Neuronal stem cell (in vitro differentiated cells): ENCODE results near the gene RSPRY1.
"Not testable (repeated sequence)": the region's sequence is repeated elsewhere in the genome, so short reads cannot be mapped to it uniquely, and the experiment has no call there.

Source experiments
- DNase-seq: peaks from one replicate; pipeline ENCODE4 v3.0.0-alpha.2; 2013; ENCODE audit warnings: low spot score
- H2AFZ ChIP-seq: one replicate; pipeline ENCODE4 v1.6.1; 2013; ENCODE audit warnings: mild to moderate bottlenecking, low read length, inconsistent platforms
- H2AK5ac ChIP-seq: 2 replicates; pipeline ENCODE4 v1.6.1; 2013; ENCODE audit warnings: low read depth, mild to moderate bottlenecking, inconsistent platforms, low read length, moderate library complexity, mixed read lengths
- H2BK120ac ChIP-seq: 2 replicates; pipeline ENCODE4 v1.6.1; 2013; ENCODE audit warnings: low read depth, mild to moderate bottlenecking, inconsistent platforms, low read length, moderate library complexity, mixed read lengths
- H2BK12ac ChIP-seq: one replicate; pipeline ENCODE4 v1.6.1; 2013; ENCODE audit warnings: low read length, inconsistent platforms
- H2BK15ac ChIP-seq: 2 replicates; pipeline ENCODE4 v1.6.1; 2013; ENCODE audit warnings: mild to moderate bottlenecking, low read length, inconsistent platforms, mixed read lengths
- H2BK5ac ChIP-seq: one replicate; pipeline ENCODE4 v1.6.1; 2013; ENCODE audit warnings: inconsistent platforms, mild to moderate bottlenecking, low read length, moderate library complexity
- H3K14ac ChIP-seq: one replicate; pipeline ENCODE4 v1.6.1; 2013; ENCODE audit warnings: low read length, inconsistent platforms
- H3K18ac ChIP-seq: 2 replicates; pipeline ENCODE4 v1.6.1; 2013; ENCODE audit warnings: low read length, inconsistent platforms
- H3K23ac ChIP-seq: 2 replicates; pipeline ENCODE4 v1.6.1; 2013; ENCODE audit warnings: low read depth, mild to moderate bottlenecking, mixed read lengths, low read length, inconsistent platforms; ENCODE audit not compliant: poor library complexity
- H3K27ac ChIP-seq: replicated peaks from 3 replicates; pipeline ENCODE4 v1.5.1; 2013; ENCODE audit warnings: low read length, inconsistent platforms
- H3K27me3 ChIP-seq, 3 experiments: 2 replicates each; pipeline ENCODE4 v1.6.1; 2013; ENCODE audit warnings: low read length in 3 of 3, mild to moderate bottlenecking in 2 of 3, inconsistent platforms in 1 of 3, low read depth in 1 of 3, mixed read lengths in 1 of 3, moderate library complexity in 1 of 3; ENCODE audit not compliant: control insufficient read depth in 3 of 3, insufficient read depth in 3 of 3
- H3K36me3 ChIP-seq, 2 donors: replicated peaks in 1 of 2; 2 replicates each; pipeline ENCODE4 v1.6.1; 2013; ENCODE audit warnings: low read length in 2 of 2; ENCODE audit not compliant: control insufficient read depth in 2 of 2, insufficient read depth in 2 of 2
- H3K4ac ChIP-seq: 2 replicates; pipeline ENCODE4 v1.6.1; 2013; ENCODE audit warnings: inconsistent platforms, mild to moderate bottlenecking, low read length, moderate library complexity
- H3K4me1 ChIP-seq, 2 donors: 1 replicate in 1 of 2; 2 replicates in 1 of 2; pipeline ENCODE4 v1.6.1; 2013; ENCODE audit warnings: low read length in 2 of 2, low read depth in 1 of 2; ENCODE audit not compliant: control insufficient read depth in 2 of 2, insufficient read depth in 1 of 2
- H3K4me2 ChIP-seq: one replicate; pipeline ENCODE4 v1.6.1; 2013; ENCODE audit warnings: mild to moderate bottlenecking, low read length, inconsistent platforms; ENCODE audit not compliant: insufficient read depth, poor library complexity, severe bottlenecking
- H3K4me3 ChIP-seq, 2 donors: 2 replicates each; pipeline ENCODE4 v1.5.1; 2013; ENCODE audit warnings: low read length in 2 of 2, mild to moderate bottlenecking in 2 of 2, inconsistent platforms in 1 of 2, moderate library complexity in 1 of 2
- H3K79me1 ChIP-seq: one replicate; pipeline ENCODE4 v1.6.1; 2013; ENCODE audit warnings: low read depth, mild to moderate bottlenecking, inconsistent platforms, low read length, moderate library complexity
- H3K9ac ChIP-seq: one replicate; pipeline ENCODE4 v1.6.1; 2013; ENCODE audit warnings: mild to moderate bottlenecking, low read depth, low read length, inconsistent platforms; ENCODE audit not compliant: poor library complexity
- H3K9me3 ChIP-seq, 2 donors: replicated peaks in 1 of 2; 2 replicates each; pipeline versions ENCODE3 to v1.6.1; 2013; ENCODE audit warnings: low read length in 2 of 2, mild to moderate bottlenecking in 2 of 2, inconsistent platforms in 1 of 2, low read depth in 1 of 2, mixed read lengths in 1 of 2, moderate library complexity in 1 of 2; ENCODE audit not compliant: control insufficient read depth in 2 of 2, insufficient read depth in 1 of 2
- H4K8ac ChIP-seq: one replicate; pipeline ENCODE4 v1.6.1; 2013; ENCODE audit warnings: low read depth, mild to moderate bottlenecking, inconsistent platforms, low read length, moderate library complexity
- H4K91ac ChIP-seq: one replicate; pipeline ENCODE4 v1.6.1; 2013; ENCODE audit warnings: low read length, low read depth, mild to moderate bottlenecking, inconsistent platforms; ENCODE audit not compliant: poor library complexity
- WGBS, 2 donors: extraction: QIAGEN DNeasy Blood & Tissue Kit; methylation state at CpG; one replicate each; pipeline ENCODE4 v1.1.7; 2013; ENCODE audit warnings: missing lambda C conversion rate in 2 of 2, mixed read lengths in 1 of 2; ENCODE audit not compliant: insufficient read length in 2 of 2, insufficient replicate concordance in 1 of 2; ENCODE audit errors: extremely low coverage in 2 of 2; 5-methylcytosine and 5-hydroxymethylcytosine counted together

RSPRY1 gene

DNA sequence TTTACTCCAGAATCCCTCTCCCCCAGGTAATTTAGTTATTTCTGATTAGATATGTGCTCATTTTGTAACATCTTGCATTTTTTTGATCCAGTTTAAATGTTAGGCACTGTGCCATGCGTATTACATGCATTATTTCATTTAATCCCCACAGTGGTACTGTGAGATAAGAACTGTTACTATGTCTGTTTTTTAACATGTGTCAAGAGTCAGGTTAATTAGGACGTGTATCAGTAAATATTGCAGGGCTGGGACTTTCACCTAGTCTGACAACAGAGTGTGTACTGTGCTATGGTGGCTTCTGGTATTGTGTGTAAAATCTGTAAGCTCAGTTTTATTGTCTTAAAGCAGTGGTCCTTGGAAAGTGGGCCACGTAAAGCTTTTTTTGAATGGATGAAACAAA lies 10.6 kb downstream of the RSPRY1 start:
- H4K91ac ChIP-seq, result no peak overlapping the region
- H3K79me1 ChIP-seq, result peaks cover 2% of the 10 kb centered on the region
- H2AFZ ChIP-seq, result no peak overlapping the region
- no peak overlapping the region for H2BK5ac ChIP-seq
- H3K23ac ChIP-seq, result no peak overlapping the region
- H3K9me3 ChIP-seq, result peaks cover 0 to 18% of the 10 kb centered on the region in 2 donors
- H3K9ac ChIP-seq, result no peak overlapping the region
- no peak overlapping the region for H3K4me2 ChIP-seq
- no CpG with 5 or more reads among the region's 3 CpGs for WGBS, 2 donors
- no peak overlapping the region for H3K4me3 ChIP-seq
- no peak overlapping the region for H4K8ac ChIP-seq
- H3K4ac ChIP-seq, result no peak overlapping the region
- H3K27me3 ChIP-seq, result no peaks in the 10 kb centered on the region
- no peak overlapping the region for H3K27ac ChIP-seq
- peaks cover 0 to 33% of the 10 kb centered on the region in 2 donors for H3K36me3 ChIP-seq
- no peak overlapping the region for H3K14ac ChIP-seq
- H3K18ac ChIP-seq, result no peak overlapping the region
- no peak overlapping the region for H2AK5ac ChIP-seq
- no peak overlapping the region for H2BK12ac ChIP-seq
- H2BK120ac ChIP-seq, result no peak overlapping the region
- no peaks in the 10 kb centered on the region for H3K4me1 ChIP-seq
- H2BK15ac ChIP-seq, result no peak overlapping the region
- no peak for DNase-seq

DNA sequence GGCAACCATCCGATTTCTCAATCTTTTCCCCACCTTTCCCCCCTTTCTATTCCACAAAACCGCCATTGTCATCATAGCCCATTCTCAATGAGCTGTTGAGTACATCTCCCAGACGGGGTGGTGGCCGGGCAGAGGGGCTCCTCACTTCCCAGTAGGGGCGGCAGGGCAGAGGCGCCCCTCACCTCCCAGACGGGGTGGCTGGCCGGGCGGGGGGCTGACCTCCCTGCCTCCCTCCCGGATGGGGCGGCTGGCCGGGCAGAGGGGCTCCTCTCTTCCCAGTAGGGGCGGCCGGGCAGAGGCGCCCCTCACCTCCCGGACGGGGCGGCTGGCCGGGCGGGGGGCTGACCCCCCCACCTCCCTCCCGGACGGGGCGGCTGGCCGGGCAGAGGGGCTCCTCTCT lies 14.2 kb downstream of the RSPRY1 start:
- H3K18ac ChIP-seq, H3K14ac ChIP-seq, H3K4me2 ChIP-seq, H2AK5ac ChIP-seq, H4K91ac ChIP-seq, H2BK15ac ChIP-seq, H2BK5ac ChIP-seq, H2BK120ac ChIP-seq, H3K4me3 ChIP-seq, H4K8ac ChIP-seq, H3K27me3 ChIP-seq, H2AFZ ChIP-seq, H3K79me1 ChIP-seq, H3K4ac ChIP-seq, DNase-seq, H2BK12ac ChIP-seq, H3K27ac ChIP-seq, H3K4me1 ChIP-seq, H3K23ac ChIP-seq, H3K9ac ChIP-seq: not testable (repeated sequence)
- H3K36me3 ChIP-seq, result peaks cover 4 to 41% of the 10 kb centered on the region in 2 donors
- H3K9me3 ChIP-seq, result peaks cover 0 to 14% of the 10 kb centered on the region in 2 donors
- WGBS, 2 donors, result no CpG with 5 or more reads among the region's 24 CpGs

DNA sequence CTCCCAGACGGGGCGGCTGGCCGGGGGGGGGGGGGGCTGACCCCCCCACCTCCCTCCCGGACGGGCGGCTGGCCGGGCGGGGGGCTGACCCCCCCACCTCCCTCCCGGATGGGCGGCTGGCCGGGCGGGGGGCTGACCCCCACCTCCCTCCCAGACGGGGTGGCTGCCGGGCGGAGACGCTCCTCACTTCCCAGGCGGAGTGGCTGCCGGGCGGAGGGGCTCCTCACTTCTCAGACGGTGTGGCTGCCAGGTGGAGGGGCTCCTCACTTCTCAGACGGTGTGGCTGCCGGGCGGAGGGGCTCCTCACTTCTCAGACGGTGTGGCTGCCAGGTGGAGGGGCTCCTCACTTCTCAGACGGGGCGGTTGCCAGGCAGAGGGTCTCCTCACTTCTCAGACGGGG lies 14.8 kb downstream of the RSPRY1 start:
- H3K9ac ChIP-seq, H3K4me1 ChIP-seq, H3K4me3 ChIP-seq, H2BK12ac ChIP-seq, H3K4me2 ChIP-seq, H4K8ac ChIP-seq, H4K91ac ChIP-seq, H3K23ac ChIP-seq, H2AFZ ChIP-seq, H3K14ac ChIP-seq, DNase-seq, H2BK120ac ChIP-seq, H3K18ac ChIP-seq, H2BK15ac ChIP-seq, H3K27me3 ChIP-seq, H2AK5ac ChIP-seq, H3K27ac ChIP-seq, H3K79me1 ChIP-seq, H3K4ac ChIP-seq, H2BK5ac ChIP-seq: not testable (repeated sequence)
- peaks cover 0 to 14% of the 10 kb centered on the region in 2 donors for H3K9me3 ChIP-seq
- WGBS, 2 donors, result no CpG with 5 or more reads among the region's 27 CpGs
- peaks cover 4 to 42% of the 10 kb centered on the region in 2 donors for H3K36me3 ChIP-seq

DNA sequence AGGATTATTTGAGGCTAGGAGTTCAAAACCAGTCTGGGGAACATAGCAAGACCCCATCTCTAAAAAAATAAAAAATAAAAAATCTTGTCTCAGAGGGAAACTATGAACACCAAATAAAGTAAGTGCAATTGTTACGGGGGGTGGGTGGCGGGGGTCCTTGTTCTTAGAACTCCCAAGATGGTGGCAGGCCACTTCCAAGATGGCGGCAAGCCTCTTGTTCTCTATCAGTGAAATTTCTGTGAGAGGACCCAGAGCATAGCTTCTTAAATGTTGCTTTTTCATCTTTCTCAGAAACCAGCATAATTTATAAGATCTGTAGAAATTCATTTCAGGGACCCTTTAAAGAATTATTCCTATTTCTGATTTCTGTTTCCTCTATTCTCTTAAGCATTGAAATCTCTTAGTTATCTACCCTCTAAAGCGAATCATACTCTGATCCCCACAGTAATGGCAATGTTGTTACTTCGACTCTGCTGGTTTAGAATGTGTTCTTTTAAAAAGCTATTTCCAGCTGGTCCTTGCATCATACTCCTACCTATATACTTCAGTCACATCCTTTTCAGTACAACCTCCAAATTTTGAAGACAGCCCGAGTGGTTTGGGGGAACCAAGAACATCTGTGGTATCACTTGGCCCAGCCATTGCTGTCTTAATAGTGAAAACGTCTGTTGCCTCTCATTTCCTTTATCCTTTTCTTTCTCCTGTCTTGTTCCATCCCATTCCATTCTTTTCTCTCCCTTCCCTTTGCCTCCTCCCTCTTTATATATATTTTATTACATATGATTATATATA lies 16.2 kb downstream of the RSPRY1 start:
- Histone ChIP-seq H2AFZ (no peak overlapping the region), H2BK15ac (no peak overlapping the region), H3K4me3 (no peak overlapping the region), H3K4me1 (no peaks in the 10 kb centered on the region), H3K9ac (no peak overlapping the region), H2BK120ac (no peak overlapping the region), H3K4me2 (no peak overlapping the region), H3K18ac (no peak overlapping the region), H3K36me3 (peaks cover 4 to 47% of the 10 kb centered on the region in 2 donors), H3K79me1 (peaks cover 5% of the 10 kb centered on the region), H3K9me3 (peaks cover 0 to 14% of the 10 kb centered on the region in 2 donors), H4K91ac (no peak overlapping the region), H3K23ac (no peak overlapping the region), H3K14ac (no peak overlapping the region), H2BK5ac (no peak overlapping the region), H3K27ac (no peak overlapping the region), H3K4ac (no peak overlapping the region), H4K8ac (no peak overlapping the region), H2AK5ac (no peak overlapping the region), H2BK12ac (no peak overlapping the region), H3K27me3 (no peaks in the 10 kb centered on the region)
- DNase-seq, result no peak
- no CpG with 5 or more reads among the region's 7 CpGs for WGBS, 2 donors
